IMR-90 (cell line): Measurements from ENCODE around the gene MS4A10. TPM values are rescaled to one million over a fixed set of nuclear protein-coding genes. Genes with fewer than 3 reads are reported as not detected.

Experiments
- ATAC-seq: fragments of 200-7000 bp; cut with Tn5 transposase; 2 replicates; pipeline ENCODE4 v1.9.1; 2020; ENCODE audit warnings: low read depth, mild to moderate bottlenecking, moderate library complexity
- BruUV-seq: library from RNA; stranded (reverse); fragments of 400-500 nt; replicated peaks from 2 replicates; lab custom pipeline; 2021; lab: Mats Ljungman, UMichigan
- CTCF ChIA-PET: fragments of 300-600 bp; formaldehyde crosslinking; extraction: SDS; loops from one replicate; lab custom pipeline; 2021; ENCODE audit warnings: antibody characterized with exemption; lab: Yijun Ruan, JAX
- POLR2A ChIA-PET: fragments of 300-600 bp; sonication (Branson Sonifier 250); formaldehyde crosslinking; loops from one replicate; lab custom pipeline; 2022; ENCODE audit warnings: antibody characterized with exemption; ENCODE audit not compliant: unreplicated experiment; lab: Charles Lee
- DNase-seq: peaks from one replicate; pipeline ENCODE4 v3.0.0; 2013
- H2AFZ ChIP-seq: replicated peaks from 2 replicates; pipeline ENCODE3; 2013; ENCODE audit warnings: low read length, mild to moderate bottlenecking; ENCODE audit not compliant: poor library complexity
- H2AK5ac ChIP-seq: 2 replicates; pipeline ENCODE4 v1.6.1; 2013; ENCODE audit warnings: low read depth, low read length, inconsistent platforms
- H2AK9ac ChIP-seq: replicated peaks from 2 replicates; pipeline ENCODE3; 2013; ENCODE audit warnings: mild to moderate bottlenecking, low read depth, low read length, moderate library complexity; ENCODE audit not compliant: poor library complexity
- H2BK120ac ChIP-seq: 2 replicates; pipeline ENCODE4 v1.6.1; 2013; ENCODE audit warnings: low read depth, low read length, inconsistent platforms
- H2BK15ac ChIP-seq: 3 replicates; pipeline ENCODE4 v1.6.1; 2013; ENCODE audit warnings: low read depth, low read length, inconsistent platforms
- H2BK20ac ChIP-seq: 2 replicates; pipeline ENCODE4 v1.6.1; 2013; ENCODE audit warnings: low read depth, mild to moderate bottlenecking, inconsistent platforms, low read length, moderate library complexity
- H2BK5ac ChIP-seq: 2 replicates; pipeline ENCODE4 v1.6.1; 2013; ENCODE audit warnings: mild to moderate bottlenecking, low read depth, low read length, inconsistent platforms; ENCODE audit not compliant: poor library complexity, severe bottlenecking
- H3K14ac ChIP-seq: replicated peaks from 2 replicates; pipeline ENCODE4 v1.6.1; 2013; ENCODE audit warnings: low read depth, low read length, inconsistent platforms
- H3K18ac ChIP-seq: 2 replicates; pipeline ENCODE4 v1.6.1; 2013; ENCODE audit warnings: low read depth, low read length, control low read depth
- H3K23ac ChIP-seq: 2 replicates; pipeline ENCODE4 v1.6.1; 2013; ENCODE audit warnings: low read depth, low read length, inconsistent platforms
- H3K27ac ChIP-seq: 2 replicates; pipeline ENCODE4 v1.5.1; 2013; ENCODE audit warnings: mild to moderate bottlenecking, control low read depth, low read length; ENCODE audit not compliant: insufficient read depth
- H3K27me3 ChIP-seq: 2 replicates; pipeline ENCODE4 v1.6.1; 2013; ENCODE audit warnings: low read length; ENCODE audit not compliant: control insufficient read depth, insufficient read depth
- H3K36me3 ChIP-seq: 2 replicates; pipeline ENCODE4 v1.6.1; 2013; ENCODE audit warnings: low read length, mixed read lengths; ENCODE audit not compliant: control insufficient read depth, insufficient read depth
- H3K4ac ChIP-seq: 2 replicates; pipeline ENCODE4 v1.6.1; 2013; ENCODE audit warnings: low read depth, low read length, inconsistent platforms
- H3K4me1 ChIP-seq: 2 replicates; pipeline ENCODE4 v1.6.1; 2013; ENCODE audit warnings: low read length, mixed read lengths; ENCODE audit not compliant: control insufficient read depth, insufficient read depth
- H3K4me2 ChIP-seq: 2 replicates; pipeline ENCODE4 v1.6.1; 2013; ENCODE audit warnings: low read depth, mild to moderate bottlenecking, control low read depth, low read length, moderate library complexity
- H3K4me3 ChIP-seq: 2 replicates; pipeline ENCODE4 v1.5.1; 2013; ENCODE audit warnings: low read depth, mild to moderate bottlenecking, control low read depth, low read length, moderate library complexity; ENCODE audit not compliant: insufficient read depth
- H3K56ac ChIP-seq: 2 replicates; pipeline ENCODE4 v1.6.1; 2013; ENCODE audit warnings: low read length, inconsistent platforms; ENCODE audit not compliant: insufficient read depth; ENCODE audit errors: extremely low read depth
- H3K79me1 ChIP-seq, 2 experiments: 2 replicates each; pipeline ENCODE4 v1.6.1; 2013; ENCODE audit warnings: low read length in 2 of 2, inconsistent platforms in 1 of 2, low read depth in 1 of 2
- H3K9ac ChIP-seq: 2 replicates; pipeline ENCODE4 v1.6.1; 2013; ENCODE audit warnings: low read depth, low read length, control low read depth
- H3K9me1 ChIP-seq: 2 replicates; pipeline ENCODE4 v1.6.1; 2013; ENCODE audit warnings: low read length, inconsistent platforms; ENCODE audit not compliant: insufficient read depth
- H3K9me3 ChIP-seq: 2 replicates; pipeline ENCODE4 v1.6.1; 2013; ENCODE audit warnings: low read length; ENCODE audit not compliant: control insufficient read depth, insufficient read depth
- H4K20me1 ChIP-seq: 2 replicates; pipeline ENCODE4 v1.6.1; 2013; ENCODE audit warnings: low read length, inconsistent platforms; ENCODE audit not compliant: insufficient read depth
- H4K5ac ChIP-seq: 2 replicates; pipeline ENCODE4 v1.6.1; 2013; ENCODE audit warnings: mild to moderate bottlenecking, low read depth, low read length, control low read depth
- H4K8ac ChIP-seq, 2 experiments: 2 replicates each; pipeline ENCODE4 v1.6.1; 2013; ENCODE audit warnings: low read depth in 2 of 2, low read length in 2 of 2, control low read depth in 1 of 2, inconsistent platforms in 1 of 2
- H4K91ac ChIP-seq: 2 replicates; pipeline ENCODE4 v1.6.1; 2013; ENCODE audit warnings: low read depth, low read length, inconsistent platforms; ENCODE audit not compliant: insufficient read depth
- BHLHE40 ChIP-seq: fragments of 150-350 bp; IDR thresholded peaks from 2 replicates; pipeline ENCODE4 v1.6.1; 2016; ENCODE audit warnings: mild to moderate bottlenecking, low read depth, low read length
- CHD1 ChIP-seq: IDR thresholded peaks from 2 replicates; pipeline ENCODE4 v1.6.1; 2012; ENCODE audit warnings: low read depth, low read length, improper control_type of control experiment
- CTCF ChIP-seq: conservative IDR thresholded peaks from 2 replicates; pipeline ENCODE4 v1.5.1; 2012; ENCODE audit warnings: mild to moderate bottlenecking, low read depth, low read length, improper control_type of control experiment
- MAFK ChIP-seq: IDR thresholded peaks from 2 replicates; pipeline ENCODE4 v1.6.1; 2012; ENCODE audit warnings: low read depth, low read length, improper control_type of control experiment
- MAZ ChIP-seq: IDR thresholded peaks from 2 replicates; pipeline ENCODE4 v1.6.1; 2012; ENCODE audit warnings: low read depth, mild to moderate bottlenecking, low read length, improper control_type of control experiment, moderate library complexity, borderline replicate concordance
- POLR2A ChIP-seq: IDR thresholded peaks from 2 replicates; pipeline ENCODE4 v1.6.1; 2012; ENCODE audit warnings: mild to moderate bottlenecking, low read depth, low read length
- RCOR1 ChIP-seq: IDR thresholded peaks from 2 replicates; pipeline ENCODE4 v1.6.1; 2012; ENCODE audit warnings: mild to moderate bottlenecking, low read length, improper control_type of control experiment; ENCODE audit not compliant: insufficient replicate concordance
- SMC3 ChIP-seq: fragments of 150-350 bp; IDR thresholded peaks from 2 replicates; pipeline ENCODE4 v1.6.1; 2016; ENCODE audit warnings: low read depth, mild to moderate bottlenecking, antibody characterized with exemption, low read length, moderate library complexity
- WGBS, 2 experiments: methylation state at CpG; one replicate each; pipeline versions ENCODE4 v1.1.5 to v1.1.7; 2013; ENCODE audit warnings: missing lambda C conversion rate in 2 of 2; ENCODE audit not compliant: insufficient read length in 1 of 2; ENCODE audit errors: extremely low coverage in 2 of 2; 5-methylcytosine and 5-hydroxymethylcytosine counted together
- dilution Hi-C: fragments of 300-500 bp; cut with HindIII; formaldehyde crosslinking; loops from one replicate; pipeline ENCODE4 v1.14.3; 2018; ENCODE audit warnings: low sequenced_read_pairs; ENCODE audit not compliant: unreplicated experiment
- in situ Hi-C: fragments of 300-500 bp; cut with MboI; formaldehyde crosslinking; loops from 3 replicates; pipeline ENCODE4 v1.14.3; 2019; ENCODE audit warnings: low sequenced_read_pairs, inconsistent platforms, mixed read lengths
- intact Hi-C: fragments of 100-400 bp; cut with micrococcal nuclease; formaldehyde crosslinking; loops from 2 replicates; pipeline ENCODE4 v1.10.0; 2022
- polyA plus RNA-seq, 3 experiments: library from polyadenylated mRNA; depleted of rRNA; stranded (reverse); fragments of >200 nt; gene quantifications; 2 replicates each; pipeline ENCODE4 v1.2.3, GENCODE V29; 2012; ENCODE audit warnings: low replicate concordance in 1 of 3
- total RNA-seq: library from RNA; depleted of rRNA; stranded (reverse); fragments of >200 nt; gene quantifications from 2 replicates; pipeline ENCODE4 v1.2.3, GENCODE V29; 2012
- TF ChIP-seq, protein P1 (sequence below): fragments of 150-350 bp; IDR thresholded peaks from 2 replicates; pipeline ENCODE4 v1.6.1; 2016; ENCODE audit warnings: low read depth, mild to moderate bottlenecking, low read length, moderate library complexity, borderline replicate concordance

MS4A10 gene
- total and polyA plus RNA-seq, 2 of the 4 experiments (the other 2 are of a cell fraction): not detected

- Histone ChIP-seq H2BK20ac (no peak overlapping the region), H3K9me3 (peaks cover 2% of the 10 kb centered on the region), H3K23ac (no peak overlapping the region), H3K4me2 (no peak overlapping the region), H2AFZ (no peak overlapping the region), H3K18ac (no peak overlapping the region), H4K91ac (no peak overlapping the region), H3K4ac (no peak overlapping the region), H4K5ac (no peak overlapping the region), H2BK5ac (no peak overlapping the region), H3K4me3 (no peak overlapping the region), H4K8ac (no peak overlapping the region), H3K14ac (no peak overlapping the region), H3K79me1 (no peaks in the 10 kb centered on the region), H2BK120ac (no peak overlapping the region), H3K36me3 (no peaks in the 10 kb centered on the region), H3K56ac (no peak overlapping the region), H4K20me1 (no peaks in the 10 kb centered on the region), H3K9me1 (no peaks in the 10 kb centered on the region), H3K9ac (no peak overlapping the region), H3K27ac (no peak overlapping the region), H2AK9ac (no peak overlapping the region), H3K4me1 (no peaks in the 10 kb centered on the region), H2AK5ac (no peak overlapping the region), H3K27me3 (peaks cover 41% of the 10 kb centered on the region), H2BK15ac (no peak overlapping the region)
- intact Hi-C loops: no loop called here
- no TSS peak for BruUV-seq
- in situ Hi-C loops: no loop called here
- POLR2A ChIA-PET: no interaction called here
- dilution Hi-C loops: no loop called here
- ATAC-seq (no peak), DNase-seq (no peak)
- no CpG with 5 or more reads among the region's 15 CpGs for WGBS, 2 experiments
- TF ChIP-seq BHLHE40 (no peak), RCOR1 (no peak), SMC3 (no peak), CHD1 (no peak), MAFK (no peak), POLR2A (no peak), CTCF (no peak), MAZ (no peak)
- TF ChIP-seq, protein P1, sequence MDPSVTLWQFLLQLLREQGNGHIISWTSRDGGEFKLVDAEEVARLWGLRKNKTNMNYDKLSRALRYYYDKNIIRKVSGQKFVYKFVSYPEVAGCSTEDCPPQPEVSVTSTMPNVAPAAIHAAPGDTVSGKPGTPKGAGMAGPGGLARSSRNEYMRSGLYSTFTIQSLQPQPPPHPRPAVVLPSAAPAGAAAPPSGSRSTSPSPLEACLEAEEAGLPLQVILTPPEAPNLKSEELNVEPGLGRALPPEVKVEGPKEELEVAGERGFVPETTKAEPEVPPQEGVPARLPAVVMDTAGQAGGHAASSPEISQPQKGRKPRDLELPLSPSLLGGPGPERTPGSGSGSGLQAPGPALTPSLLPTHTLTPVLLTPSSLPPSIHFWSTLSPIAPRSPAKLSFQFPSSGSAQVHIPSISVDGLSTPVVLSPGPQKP: no peak
- CTCF ChIA-PET: interaction anchor here (1.0 to 1.7 kb wide), 3 partner anchors 9 to 65 kb away, joined by 3 to 7 read pairs (median 4); no protein-coding TSS in a partner anchor
These were observed 36.9 kb downstream of the MS4A10 start for GRCh38 chr11:60821827-60822599.
